ENCODE data around the gene HOXD13.

DNA sequence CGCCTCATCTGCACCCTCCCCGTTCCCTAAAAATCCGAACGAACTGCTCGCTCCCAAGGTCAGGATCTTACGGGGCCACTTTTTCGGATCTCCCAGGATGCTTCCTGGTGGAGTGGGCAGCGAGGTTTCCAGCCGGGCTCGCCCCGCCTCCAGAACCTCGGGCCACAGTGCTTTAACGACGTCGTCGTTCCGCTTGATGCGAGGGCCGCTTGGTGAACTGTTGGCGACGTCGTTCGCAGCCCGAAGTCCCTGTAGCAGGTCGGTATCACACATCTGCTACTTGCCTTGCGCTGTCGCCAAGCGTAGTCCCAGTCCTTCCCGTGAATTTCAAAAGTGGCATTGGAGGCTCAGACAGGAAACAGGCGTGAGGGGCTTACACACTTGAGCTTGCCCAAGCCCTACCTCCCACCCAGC, 24.1 kb upstream of the HOXD13 start:
- TF ChIP-seq, protein P1, sequence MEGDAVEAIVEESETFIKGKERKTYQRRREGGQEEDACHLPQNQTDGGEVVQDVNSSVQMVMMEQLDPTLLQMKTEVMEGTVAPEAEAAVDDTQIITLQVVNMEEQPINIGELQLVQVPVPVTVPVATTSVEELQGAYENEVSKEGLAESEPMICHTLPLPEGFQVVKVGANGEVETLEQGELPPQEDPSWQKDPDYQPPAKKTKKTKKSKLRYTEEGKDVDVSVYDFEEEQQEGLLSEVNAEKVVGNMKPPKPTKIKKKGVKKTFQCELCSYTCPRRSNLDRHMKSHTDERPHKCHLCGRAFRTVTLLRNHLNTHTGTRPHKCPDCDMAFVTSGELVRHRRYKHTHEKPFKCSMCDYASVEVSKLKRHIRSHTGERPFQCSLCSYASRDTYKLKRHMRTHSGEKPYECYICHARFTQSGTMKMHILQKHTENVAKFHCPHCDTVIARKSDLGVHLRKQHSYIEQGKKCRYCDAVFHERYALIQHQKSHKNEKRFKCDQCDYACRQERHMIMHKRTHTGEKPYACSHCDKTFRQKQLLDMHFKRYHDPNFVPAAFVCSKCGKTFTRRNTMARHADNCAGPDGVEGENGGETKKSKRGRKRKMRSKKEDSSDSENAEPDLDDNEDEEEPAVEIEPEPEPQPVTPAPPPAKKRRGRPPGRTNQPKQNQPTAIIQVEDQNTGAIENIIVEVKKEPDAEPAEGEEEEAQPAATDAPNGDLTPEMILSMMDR (IDR thresholded peaks at IDR 0.05; ENCODE audit: insufficient read depth, low read length, poor library complexity, severe bottlenecking), result no peak
- TF ChIP-seq EZH2phosphoT487 (conservative IDR thresholded peaks at IDR 0.05; ENCODE audit: low read length), result no peak
